NCI-H146 treated with DMSO at 0.1 percent for 48 hours (cell line): Measurements from ENCODE around the gene CNOT1.
A peak's percentile ranks its signal among the peaks of the same experiment; 100 is the strongest.
"Not testable (repeated sequence)": the region's sequence is repeated elsewhere in the genome, so short reads cannot be mapped to it uniquely, and the experiment has no call there.

Experiments
- DNase-seq: peaks from one replicate; lab custom pipeline; 2025; ENCODE audit not compliant: unreplicated experiment; lab: John Stamatoyannopoulos, UW

The CNOT1 gene

DNA sequence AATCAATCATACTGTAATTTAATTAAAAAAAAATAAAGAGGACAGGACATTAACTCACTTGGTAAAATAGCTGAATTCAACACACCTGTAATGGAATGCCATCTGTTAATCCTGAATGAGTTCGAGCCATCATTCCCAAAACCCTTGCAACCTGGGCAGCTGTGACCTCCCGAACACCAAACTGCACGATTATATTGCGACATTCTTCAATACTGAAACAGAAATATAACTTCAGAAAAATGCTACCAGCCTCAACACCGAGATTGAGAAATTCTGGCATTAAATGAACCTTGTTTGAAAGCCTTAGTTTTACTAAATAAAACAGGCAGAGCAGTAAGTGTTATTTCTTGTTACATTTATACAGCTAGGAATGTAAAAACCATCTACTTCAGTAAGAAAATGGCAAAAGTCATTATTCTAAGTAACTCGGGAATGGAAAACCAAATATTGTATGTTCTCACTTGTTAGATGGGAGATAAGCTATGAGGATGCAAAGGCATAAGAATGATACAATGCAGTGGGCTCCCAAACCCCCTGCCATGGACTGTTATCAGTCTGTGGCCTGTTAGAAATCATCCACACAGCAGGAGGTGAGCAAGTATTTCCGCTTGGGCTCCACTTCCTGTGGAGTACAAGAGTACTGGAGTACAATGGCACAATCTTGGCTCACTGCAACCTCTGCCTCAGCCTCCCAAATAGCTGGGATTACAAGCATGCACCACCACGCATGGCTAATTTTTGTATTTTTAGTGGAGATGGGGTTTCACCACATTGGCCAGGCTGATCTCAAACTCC lies 46.5 kb downstream of the CNOT1 start:
- DNase-seq: no peak

DNA sequence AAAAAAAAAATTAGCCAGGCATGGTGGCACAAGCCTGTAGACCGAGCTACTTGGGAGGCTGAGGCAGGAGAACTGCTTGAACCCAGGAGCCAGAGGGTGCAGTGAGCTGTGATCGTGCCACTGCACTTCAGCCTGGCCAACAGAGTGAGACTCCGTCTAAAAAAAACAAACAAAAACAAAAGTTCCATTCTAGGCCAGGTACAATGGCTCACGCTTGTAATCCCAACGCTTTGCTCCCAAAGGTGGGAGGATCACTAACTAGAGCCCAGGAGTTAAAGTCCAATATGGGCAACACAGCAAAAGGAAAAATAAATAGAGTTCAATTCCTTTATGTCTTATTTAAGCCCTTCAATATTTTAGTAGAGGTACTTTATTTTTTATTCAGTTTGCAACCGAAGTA lies 47.5 kb downstream of the CNOT1 start:
- no peak for DNase-seq

DNA sequence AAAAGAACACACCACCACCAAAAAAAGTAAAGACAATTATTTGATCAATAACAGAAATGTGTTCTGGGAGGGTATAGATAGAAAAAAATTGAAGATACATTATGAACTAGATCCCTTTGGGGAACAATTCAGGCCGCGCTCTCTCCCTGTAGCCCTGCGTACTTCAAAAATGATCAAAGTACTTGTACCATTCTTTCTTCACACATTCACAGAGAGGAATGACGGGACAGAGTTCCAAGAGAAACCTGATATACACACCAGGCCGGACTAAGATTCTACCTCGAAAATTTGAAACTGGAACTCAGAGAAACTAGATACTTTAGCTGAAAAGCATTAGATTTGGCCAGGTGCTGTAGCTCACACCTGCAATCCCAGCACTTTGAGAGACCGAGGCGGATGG lies 50.0 kb downstream of the CNOT1 start:
- DNase-seq: no peak

DNA sequence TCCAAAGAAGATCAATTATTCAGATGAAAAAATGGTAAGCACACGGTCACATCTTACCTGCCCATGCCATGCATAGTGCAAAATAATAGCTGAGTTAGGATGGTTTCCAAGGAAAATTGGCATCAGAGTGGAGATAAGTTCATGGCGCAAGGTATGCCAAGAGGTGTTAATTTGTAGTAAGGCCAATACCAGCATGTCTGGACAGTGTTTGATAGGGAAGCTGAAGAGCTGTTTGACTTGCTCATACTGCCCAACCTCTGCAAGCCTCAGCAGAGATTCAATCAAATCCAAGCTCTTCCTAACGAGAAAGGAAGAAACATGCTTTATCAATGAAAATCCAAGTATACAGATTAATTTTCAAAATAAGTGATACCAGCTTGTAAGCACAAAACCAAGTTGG lies 51.0 kb downstream of the CNOT1 start:
- no peak for DNase-seq

DNA sequence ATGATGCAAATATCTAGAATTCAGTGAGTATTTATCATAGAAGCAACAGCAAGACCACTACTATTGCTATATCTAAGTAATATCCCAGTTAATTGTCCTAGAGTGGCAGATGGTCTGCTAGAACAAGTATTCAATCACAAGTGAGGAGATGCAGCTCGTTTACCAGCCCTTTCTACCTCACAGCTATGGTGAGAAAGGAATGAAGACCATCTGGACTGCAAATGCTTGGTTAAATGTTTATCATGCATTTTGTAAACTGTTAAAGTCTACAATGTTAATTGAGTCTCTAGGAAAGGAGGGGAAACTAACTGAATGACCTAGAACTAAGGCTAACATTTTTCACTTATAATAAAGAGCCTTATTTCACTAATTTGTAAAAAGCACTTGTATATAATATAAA lies 52.5 kb downstream of the CNOT1 start:
- no peak for DNase-seq

DNA sequence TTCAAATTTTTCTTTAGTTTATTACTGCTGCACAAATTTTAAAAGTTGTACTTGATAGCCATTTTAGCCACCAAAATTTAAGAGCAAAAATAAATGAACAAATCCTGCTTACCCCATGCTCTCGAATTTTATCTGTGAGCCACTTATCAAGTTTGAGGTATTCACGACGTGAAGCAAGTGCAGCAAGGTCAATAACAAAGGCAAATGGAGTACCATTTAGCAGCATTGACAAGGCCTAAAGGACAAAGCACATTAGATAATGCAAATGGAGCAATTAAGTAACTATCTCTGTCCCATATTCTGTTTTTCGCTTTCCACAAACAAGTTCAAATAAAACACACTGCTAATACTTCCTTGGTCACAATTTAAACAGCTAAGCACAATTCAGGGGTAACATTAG lies 54.7 kb downstream of the CNOT1 start:
- no peak for DNase-seq

DNA sequence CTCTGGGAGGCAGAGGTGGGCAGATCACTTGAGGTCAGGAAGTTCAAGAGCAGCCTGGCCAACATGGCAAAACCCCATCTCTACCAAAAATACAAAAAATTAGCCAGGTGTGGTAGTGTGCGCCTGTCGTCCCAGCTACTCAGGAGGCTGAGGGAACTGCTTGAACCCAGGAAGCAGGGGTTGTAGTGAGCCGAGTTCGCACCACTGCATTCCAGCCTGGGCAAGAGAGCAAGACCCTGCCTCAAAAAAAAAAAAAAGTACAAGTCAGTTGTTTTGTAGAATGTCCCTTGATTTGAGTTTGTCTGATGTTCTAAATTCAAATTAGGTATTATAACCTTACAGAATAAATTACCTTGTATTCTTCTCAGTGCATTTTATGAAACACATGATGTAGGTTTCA lies 63.9 kb downstream of the CNOT1 start:
- not testable (repeated sequence) for DNase-seq

DNA sequence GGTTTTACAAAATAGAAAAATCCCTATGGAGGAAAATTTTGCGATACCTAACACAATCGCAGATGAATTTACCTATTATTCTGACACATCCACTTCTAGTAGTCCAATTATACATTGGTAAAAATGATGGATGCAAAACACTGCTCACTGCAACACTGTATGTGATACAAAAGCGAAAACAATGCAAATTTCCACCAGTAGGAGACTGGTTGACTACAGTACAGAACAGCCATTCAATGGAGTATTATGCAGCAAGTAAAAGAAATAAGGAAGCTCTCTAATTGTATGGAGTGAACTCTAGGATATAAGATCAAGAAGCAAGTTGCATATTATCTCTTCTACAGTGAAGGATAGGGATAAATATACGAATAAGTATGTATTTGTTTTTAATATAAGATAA lies 65.9 kb downstream of the CNOT1 start:
- DNase-seq: no peak

DNA sequence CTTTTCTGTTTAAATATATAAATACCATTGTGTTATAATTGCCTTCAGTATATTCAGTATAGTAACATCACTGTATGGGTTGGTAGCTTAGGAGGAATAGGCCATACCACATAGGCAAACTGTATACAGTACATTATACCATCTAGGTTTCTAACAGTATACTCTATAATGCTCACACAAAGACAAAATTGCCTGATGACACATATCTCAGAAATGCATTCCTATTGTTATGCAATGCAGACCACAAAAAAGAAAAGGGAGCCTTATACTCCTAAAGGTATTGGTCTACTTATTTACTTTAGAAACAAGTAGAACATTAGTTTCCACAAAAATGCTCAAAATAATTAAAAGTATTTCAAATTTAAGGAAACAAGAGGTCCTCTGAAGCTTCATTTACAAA lies 66.4 kb downstream of the CNOT1 start:
- DNase-seq: no peak

DNA sequence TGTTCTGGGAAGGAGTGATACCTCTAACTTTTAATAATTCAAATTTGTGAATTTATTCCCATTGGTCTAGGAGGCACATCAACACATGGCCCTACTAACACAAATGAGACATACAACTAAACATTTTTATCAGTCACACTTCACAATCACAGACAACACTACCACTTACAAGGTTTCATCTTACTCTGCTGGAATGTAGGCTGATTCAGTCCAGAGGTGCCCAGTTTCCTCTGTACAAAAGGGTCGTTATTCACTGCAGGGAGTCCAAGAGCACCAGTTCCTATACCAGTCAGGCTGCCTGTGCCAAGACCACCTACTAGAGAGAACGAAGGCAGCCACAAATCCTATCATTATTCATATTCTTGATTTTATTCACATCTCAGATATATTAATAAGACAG lies 72.9 kb downstream of the CNOT1 start:
- DNase-seq: no peak

DNA sequence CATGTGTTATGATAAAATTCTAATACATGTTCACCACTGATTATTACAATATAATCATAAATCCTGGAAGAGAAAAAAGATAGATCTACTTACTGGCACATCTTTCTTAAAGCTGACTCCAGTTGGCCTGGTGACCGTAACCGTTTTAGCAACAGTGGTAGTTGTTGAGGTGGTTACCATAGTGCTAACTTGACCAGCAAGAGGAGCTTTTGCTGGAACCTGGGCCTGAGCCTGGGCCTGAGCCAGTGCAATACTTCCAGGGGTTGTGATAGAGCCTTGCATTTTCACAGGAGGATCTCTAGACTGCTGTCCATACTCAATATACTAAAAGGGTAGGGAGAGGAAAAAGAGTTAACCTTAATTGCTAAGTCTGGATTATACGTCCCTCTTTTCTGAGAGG lies 78.1 kb downstream of the CNOT1 start:
- no peak for DNase-seq

DNA sequence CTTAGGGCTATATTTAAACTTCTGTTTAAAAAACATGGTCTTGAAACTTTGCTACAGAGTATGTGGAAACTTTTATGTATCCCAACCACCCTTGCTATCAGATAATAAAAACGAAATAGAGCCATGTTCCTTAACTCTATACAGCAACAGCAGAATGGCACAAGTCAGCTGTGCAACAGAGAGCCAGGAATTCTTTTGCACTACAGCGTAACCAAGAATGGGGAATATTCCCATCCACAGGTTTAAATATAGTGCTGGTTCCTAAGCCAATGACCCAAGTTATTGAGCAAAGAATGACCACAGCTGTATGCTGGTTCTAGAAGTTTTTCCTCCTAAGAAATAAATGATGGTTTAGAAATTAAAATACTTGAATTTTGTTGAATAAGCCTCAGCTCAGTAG lies 81.2 kb downstream of the CNOT1 start:
- no peak for DNase-seq

DNA sequence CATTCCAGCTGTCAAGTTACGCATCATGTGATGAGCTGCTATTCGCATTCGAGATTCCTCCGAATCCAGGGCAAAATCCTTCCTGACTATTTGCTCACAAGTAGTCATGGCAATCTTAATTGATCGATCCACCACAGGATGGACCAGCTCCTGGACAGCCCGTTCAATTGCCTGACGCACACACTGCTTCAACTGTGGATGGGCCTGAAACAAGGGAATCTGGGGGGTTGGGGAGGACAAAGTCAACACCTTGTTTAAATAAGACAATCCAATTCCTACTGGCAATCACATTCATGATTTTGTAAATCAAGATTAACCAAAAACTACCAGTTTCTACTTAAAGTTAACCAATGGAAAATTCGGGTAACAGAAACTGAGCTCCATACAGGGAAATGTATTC lies 85.9 kb downstream of the CNOT1 start:
- DNase-seq: no peak

DNA sequence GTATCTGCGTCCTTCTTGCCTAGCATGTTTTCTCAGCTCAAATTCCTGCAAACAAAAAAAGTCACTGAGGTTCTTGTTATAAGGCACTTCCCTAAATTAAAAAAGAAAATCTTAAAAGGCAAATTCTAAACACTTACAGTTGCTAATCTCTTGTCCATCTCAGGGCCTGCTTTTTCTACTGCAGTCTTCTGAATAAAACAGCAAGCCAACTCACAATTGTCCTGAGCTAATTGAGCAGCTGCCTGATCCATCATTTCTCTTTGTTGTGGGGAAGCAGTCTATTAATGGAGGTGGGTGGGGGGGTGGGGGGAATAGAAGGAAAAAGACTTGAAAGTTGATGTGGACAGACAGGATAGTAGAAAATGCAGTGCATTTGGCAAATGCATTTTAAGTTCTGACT lies 87.3 kb downstream of the CNOT1 start:
- DNase-seq: peak; percentile 0

DNA sequence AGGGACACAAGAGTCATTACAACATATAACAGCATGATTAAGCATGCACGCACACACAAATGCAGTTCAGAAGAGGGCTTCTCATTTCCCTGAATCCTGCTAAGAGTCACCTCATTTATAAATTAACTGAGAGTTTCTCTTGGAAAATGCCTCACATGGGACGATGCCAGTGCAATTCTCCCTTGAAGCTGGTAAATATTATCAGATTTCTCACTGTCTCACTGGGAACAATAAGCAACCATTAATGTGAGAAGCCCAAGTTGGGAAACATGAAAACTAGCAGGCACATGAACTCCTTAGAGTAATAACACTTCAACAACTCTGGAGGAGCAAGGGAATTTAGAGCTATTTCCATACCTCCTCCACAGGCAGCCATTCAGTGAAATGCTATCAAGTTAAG lies 87.9 kb downstream of the CNOT1 start:
- DNase-seq: no peak

DNA sequence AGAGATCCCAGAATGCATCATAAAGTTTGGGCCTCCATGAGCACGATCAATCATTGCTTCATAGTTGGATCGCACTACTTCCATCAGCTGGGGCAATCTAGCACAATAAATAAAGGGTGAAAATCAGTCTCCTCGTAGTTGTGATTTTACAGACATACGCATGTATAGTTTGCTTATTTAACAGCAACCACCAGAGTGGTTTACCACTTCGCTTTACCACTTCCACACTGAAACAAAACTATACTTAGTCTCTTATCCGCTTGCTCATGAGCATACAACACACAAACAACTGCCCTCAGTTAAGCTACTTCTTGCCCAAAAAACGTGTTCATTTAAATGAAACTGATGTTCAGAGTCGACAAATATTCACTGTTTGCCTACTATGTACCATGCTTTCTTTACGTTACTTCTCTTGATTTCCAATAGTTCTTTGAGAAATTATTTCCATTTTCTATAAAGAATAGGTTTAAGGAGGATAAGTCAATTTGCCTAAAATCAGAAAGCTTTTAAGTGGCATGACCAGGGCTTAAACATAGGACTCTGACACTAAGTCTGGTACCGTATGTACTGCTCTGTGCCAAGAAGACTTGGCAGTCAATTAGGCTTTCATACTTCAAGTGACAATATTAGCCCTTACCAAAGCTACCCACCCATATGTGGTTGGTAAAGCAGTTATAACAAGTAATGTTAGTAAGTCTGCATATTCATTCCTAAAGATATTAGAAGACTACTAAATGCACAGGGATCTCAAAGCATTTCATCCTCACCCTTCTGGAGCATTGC lies 92.3 kb downstream of the CNOT1 start:
- no peak for DNase-seq

DNA sequence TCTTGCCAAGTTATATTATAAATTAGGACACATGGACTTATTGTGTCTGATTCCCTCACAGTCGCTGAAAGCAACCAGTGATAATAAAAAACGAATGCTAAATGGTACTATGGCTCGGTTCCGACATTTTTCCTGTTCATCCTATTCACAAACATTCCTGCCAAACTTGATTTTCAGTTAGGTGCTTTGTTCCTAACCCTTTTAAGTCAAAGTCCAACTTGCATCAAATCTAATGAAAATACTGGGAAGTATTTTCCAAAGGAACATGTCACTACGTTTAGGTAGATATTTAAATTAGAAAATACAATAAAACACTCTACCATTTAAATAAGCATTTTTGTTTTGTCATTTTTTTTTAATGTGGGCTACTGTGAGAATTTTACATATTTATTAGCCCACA lies 93.3 kb downstream of the CNOT1 start:
- DNase-seq: no peak

DNA sequence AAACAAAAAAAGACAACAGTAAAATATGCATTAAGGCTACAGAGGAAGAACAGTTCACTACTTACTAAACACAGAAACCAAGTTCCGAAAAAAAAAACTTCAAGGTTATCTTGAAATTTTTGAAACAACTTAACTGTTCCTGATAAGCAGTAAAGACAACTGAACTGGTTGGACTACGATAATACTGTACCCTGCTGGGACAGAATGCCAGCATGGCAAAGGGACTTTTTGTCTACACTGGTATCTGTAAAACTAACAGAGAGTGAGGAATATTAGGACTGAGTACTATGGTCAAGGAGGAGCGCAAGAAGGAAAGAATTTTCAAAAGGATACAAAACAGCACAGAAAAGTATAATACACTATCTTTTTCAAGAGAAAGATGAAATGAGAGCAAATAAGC lies 94.5 kb downstream of the CNOT1 start:
- DNase-seq: no peak

DNA sequence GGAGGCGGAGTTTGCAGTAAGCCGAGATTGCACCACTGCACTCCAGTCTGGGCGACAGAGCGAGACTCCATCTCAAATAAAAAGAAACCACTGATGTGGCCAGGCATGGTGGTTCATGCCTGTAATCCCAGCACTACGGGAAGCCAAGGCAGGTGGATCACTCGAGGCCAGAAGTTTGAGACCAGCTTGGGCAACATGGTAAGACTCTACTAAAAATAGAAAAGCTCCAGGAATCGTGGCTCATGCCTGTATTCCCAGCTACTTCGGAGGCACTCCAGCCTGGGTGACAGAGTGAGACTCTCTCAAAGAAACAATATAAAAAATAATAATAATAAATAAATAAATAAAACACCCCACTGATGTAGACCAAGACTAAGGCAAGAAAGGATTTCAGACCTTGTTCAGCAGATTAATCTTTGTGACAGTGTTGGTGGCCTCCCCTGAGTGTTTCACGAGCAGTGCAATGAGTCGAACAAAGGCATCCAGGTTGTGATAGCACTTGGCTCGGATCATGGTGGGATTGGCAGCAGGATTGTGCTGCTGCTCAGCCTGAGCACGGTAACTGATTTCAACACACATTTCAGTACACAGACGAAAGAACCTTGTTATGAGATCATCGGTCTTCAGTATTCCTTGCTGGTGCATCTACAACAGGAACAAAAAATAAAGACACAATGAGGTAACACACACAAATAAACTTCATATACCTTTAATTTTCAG lies 95.7 kb downstream of the CNOT1 start:
- DNase-seq: no peak

DNA sequence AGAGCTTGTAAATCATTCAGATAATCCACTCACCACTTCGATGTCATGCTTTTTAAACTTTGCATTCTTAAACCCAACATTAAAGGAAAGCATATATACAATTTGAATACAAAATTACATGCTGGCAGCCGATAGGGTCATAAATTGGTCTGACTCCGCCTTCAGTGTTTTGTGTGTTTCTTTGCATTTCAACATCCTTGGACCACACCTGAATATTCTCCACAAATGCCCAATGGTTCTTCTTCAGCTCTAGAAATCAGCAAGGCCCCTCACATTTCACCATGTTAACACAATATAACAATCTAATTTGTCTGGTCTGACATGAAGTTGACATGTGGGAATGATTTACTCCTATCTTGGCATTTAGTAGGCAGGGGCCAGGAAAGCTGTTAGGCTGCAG lies 97.2 kb downstream of the CNOT1 start:
- no peak for DNase-seq

DNA sequence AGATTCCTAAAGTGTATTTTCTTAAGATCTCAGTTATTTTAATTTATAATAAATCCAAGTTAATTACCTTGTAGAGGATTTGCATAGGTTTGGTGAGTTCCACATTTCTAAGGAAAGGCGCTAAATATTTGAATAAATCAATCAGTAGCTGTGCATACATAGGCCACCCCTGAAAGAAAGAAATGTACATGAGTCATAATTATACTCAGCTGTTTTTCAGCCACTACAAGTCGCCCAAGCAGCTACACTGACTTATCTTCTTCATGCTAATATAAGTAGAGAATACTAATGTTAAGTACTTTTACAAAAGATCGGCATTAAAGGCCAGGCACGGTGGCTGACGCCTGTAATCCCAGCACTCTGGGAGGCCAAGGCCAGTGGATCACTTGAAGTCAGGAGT lies 99.4 kb downstream of the CNOT1 start:
- no peak for DNase-seq

DNA sequence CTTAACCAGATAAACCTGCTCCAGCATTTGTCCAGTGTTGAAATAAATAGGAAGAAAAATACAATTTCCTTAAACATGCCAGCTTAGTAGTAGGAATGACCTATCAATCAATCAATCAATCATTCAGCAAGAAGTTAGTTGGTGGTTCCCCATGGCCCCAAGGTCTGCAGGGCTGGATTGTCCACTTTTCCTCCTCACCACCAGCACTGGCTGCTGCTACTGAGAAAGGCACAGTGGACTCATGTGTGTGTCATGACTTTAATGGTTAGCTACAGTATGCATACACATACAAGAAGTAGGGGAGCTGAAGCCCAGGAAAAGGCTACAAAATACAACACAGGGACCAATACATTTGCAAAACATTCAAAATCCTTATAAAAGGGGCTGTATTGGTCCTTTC lies 109.9 kb downstream of the CNOT1 start:
- no peak for DNase-seq
